ENCODE measurements around the gene ABHD17A.

DNA sequence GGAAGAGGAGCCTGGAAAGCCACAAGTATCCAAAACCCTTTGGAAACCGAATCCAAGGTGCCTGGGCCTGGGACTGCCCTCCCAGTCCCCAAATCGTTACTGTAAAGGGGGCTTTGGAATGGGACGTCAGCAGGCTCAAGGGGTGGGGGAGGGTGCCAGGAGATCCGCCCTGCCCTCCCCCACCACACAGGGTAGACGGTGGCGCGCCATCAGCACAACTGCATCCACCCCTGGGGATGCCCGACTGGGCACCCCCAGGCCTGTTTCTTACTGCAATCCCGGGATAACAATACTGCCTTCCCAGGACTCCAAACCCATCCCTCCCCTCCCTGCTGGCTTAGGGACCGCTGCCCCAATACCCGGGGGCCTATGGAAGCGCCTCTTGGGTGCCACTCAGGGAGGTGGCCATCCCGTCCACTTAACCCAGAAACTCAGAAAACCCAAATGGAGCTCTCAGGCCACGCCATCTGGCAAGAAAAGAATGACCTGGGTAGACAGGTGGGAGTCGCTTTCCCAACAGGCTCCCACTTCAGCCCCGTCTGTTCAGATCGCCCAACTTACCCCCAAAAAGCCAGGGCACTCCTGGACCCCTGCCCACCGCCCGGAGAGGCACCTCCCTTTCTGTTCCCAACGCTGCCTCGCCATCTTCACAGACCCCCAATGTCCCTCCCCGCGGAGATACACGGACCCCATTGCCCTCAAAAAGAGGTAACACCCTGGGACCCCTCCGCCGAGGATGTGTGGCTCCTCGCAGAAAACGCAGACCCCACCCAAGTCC is 24.3 kb downstream of the ABHD17A start:
- TF ChIP-seq POLR2A (IDR thresholded peaks at IDR 0.05) (no peak), CTCF (IDR thresholded peaks at IDR 0.05) (no peak), POLR2AphosphoS5 (IDR thresholded peaks at IDR 0.05) (no peak)
